ENCODE measurements around the gene NBAS. TPM values are rescaled to one million over a fixed set of nuclear protein-coding genes. Genes with fewer than 3 reads are reported as not detected.
A peak's percentile ranks its signal among the peaks of the same experiment; 100 is the strongest.

NBAS gene
- total and polyA plus RNA-seq, 2 of the 13 experiments (the other 11 are each of a cell fraction or from before 2014, with no cell fraction given), result 33.6 to 58.7 TPM

GRCh38 chr2:15595936-15596335, 34.8 kb upstream of the NBAS start:
- CTCF ChIA-PET (ENCODE audit: low intra/inter-chr PET ratio, low total read pairs), result no interaction called here
- Histone ChIP-seq H3K27me3 (ENCODE audit: control insufficient read depth in 1 of 2, insufficient read depth in 2 of 2, low read length in 2 of 2) (no peaks in the 10 kb centered on the region; a peak in 1 of 5 replicates), H3K36me3 (replicated peaks in 1 of 2; ENCODE audit: control insufficient read depth in 1 of 2, insufficient read depth in 2 of 2, low read length in 2 of 2) (peaks cover 18 to 50% of the 10 kb centered on the region in 2 experiments), H3K9me3 (ENCODE audit: low read length) (no peaks in the 10 kb centered on the region), H3K79me2 (ENCODE audit: insufficient read depth, low read length) (peaks cover 46% of the 10 kb centered on the region), H3K4me3 (replicated peaks in 1 of 3; ENCODE audit: insufficient read depth in 1 of 3, low read depth in 2 of 3, low read length in 3 of 3) (no peak overlapping the region), H2AFZ (ENCODE audit: low read length) (no peak overlapping the region), H3K4me2 (ENCODE audit: low read depth, low read length) (no peak overlapping the region), H3K4me1 (ENCODE audit: insufficient read depth, low read length) (peaks cover 27% of the 10 kb centered on the region), H4K20me1 (ENCODE audit: insufficient read depth, low read length) (peaks cover 9% of the 10 kb centered on the region), H3K9ac (ENCODE audit: insufficient read depth, low read depth, low read length) (no peak overlapping the region), H3K27ac (ENCODE audit: extremely low read length, insufficient read depth, low read length) (no peak overlapping the region)
- BruUV-seq (replicated peaks), result no TSS peak
- POLR2A ChIA-PET, result no interaction called here
- ATAC-seq, result no peak
- no peak for FAIRE-seq
- TF ChIP-seq, protein P1, sequence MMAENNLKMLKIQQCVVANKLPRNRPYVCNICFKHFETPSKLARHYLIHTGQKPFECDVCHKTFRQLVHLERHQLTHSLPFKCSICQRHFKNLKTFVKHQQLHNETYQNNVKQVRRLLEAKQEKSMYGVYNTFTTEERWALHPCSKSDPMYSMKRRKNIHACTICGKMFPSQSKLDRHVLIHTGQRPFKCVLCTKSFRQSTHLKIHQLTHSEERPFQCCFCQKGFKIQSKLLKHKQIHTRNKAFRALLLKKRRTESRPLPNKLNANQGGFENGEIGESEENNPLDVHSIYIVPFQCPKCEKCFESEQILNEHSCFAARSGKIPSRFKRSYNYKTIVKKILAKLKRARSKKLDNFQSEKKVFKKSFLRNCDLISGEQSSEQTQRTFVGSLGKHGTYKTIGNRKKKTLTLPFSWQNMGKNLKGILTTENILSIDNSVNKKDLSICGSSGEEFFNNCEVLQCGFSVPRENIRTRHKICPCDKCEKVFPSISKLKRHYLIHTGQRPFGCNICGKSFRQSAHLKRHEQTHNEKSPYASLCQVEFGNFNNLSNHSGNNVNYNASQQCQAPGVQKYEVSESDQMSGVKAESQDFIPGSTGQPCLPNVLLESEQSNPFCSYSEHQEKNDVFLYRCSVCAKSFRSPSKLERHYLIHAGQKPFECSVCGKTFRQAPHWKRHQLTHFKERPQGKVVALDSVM (CRISPR knock-in tag; IDR thresholded peaks at IDR 0.05), result peak; percentile 76
- TF ChIP-seq SETDB1 (CRISPR knock-in tag; IDR thresholded peaks at IDR 0.05; ENCODE audit: borderline replicate concordance) (no peak), ZNF121 (CRISPR knock-in tag; IDR thresholded peaks at IDR 0.05) (peak; percentile 84)
- intact Hi-C loops (cut with micrococcal nuclease; ENCODE audit: unreplicated experiment), result no loop called here
- 96% methylated on average over 4 of the region's 4 CpGs for WGBS (ENCODE audit: low lambda C conversion rate)
- in situ Hi-C loops (cut with HindIII; ENCODE audit: extremely low pct_ligation_motif_present, low pct_unique_long_range_greater_than_20kb), result loop anchor here (25.0 kb wide), 3 partner anchors 584 to 959 kb away; partner anchors contain the start of gene LRATD1
- no peak for DNase-seq (ENCODE audit: low spot score)

- no TSS peak for BruUV-seq (replicated peaks)
- Histone ChIP-seq H3K27me3 (ENCODE audit: control insufficient read depth in 1 of 2, insufficient read depth in 2 of 2, low read length in 2 of 2) (no peaks in the 10 kb centered on the region; a peak in 1 of 5 replicates), H3K79me2 (ENCODE audit: insufficient read depth, low read length) (peaks cover 46% of the 10 kb centered on the region), H3K4me1 (ENCODE audit: insufficient read depth, low read length) (peaks cover 32% of the 10 kb centered on the region), H3K36me3 (replicated peaks in 1 of 2; ENCODE audit: control insufficient read depth in 1 of 2, insufficient read depth in 2 of 2, low read length in 2 of 2) (peaks cover 17 to 46% of the 10 kb centered on the region in 2 experiments), H3K27ac (ENCODE audit: extremely low read length, insufficient read depth, low read length) (no peak overlapping the region), H4K20me1 (ENCODE audit: insufficient read depth, low read length) (peaks cover 9% of the 10 kb centered on the region), H3K9me3 (ENCODE audit: low read length) (no peaks in the 10 kb centered on the region), H3K9ac (ENCODE audit: insufficient read depth, low read depth, low read length) (no peak overlapping the region), H3K4me3 (replicated peaks in 1 of 3; ENCODE audit: insufficient read depth in 1 of 3, low read depth in 2 of 3, low read length in 3 of 3) (no peak overlapping the region), H2AFZ (ENCODE audit: low read length) (no peak overlapping the region), H3K4me2 (ENCODE audit: low read depth, low read length) (no peak overlapping the region)
- intact Hi-C loops (cut with micrococcal nuclease; ENCODE audit: unreplicated experiment) (no loop called here), in situ Hi-C loops (cut with HindIII; ENCODE audit: extremely low pct_ligation_motif_present, low pct_unique_long_range_greater_than_20kb) (loop anchor here (25.0 kb wide), 3 partner anchors 583 to 958 kb away; partner anchors contain the start of gene LRATD1)
- DNase-seq (ENCODE audit: low spot score) (no peak), FAIRE-seq (no peak), ATAC-seq (no peak)
- POLR2A ChIA-PET, result no interaction called here
- CTCF ChIA-PET (ENCODE audit: low intra/inter-chr PET ratio, low total read pairs), result no interaction called here
- 98% methylated on average over 6 of the region's 6 CpGs for WGBS (ENCODE audit: low lambda C conversion rate)
- TF ChIP-seq CSRNP1 (CRISPR knock-in tag; IDR thresholded peaks at IDR 0.05) (no peak), ZKSCAN5 (CRISPR knock-in tag; IDR thresholded peaks at IDR 0.05) (no peak), ZFP82 (CRISPR knock-in tag; IDR thresholded peaks at IDR 0.05; ENCODE audit: borderline replicate concordance) (no peak), ZNF33B (CRISPR knock-in tag; IDR thresholded peaks at IDR 0.05) (no peak), ZBTB7A (CRISPR knock-in tag; IDR thresholded peaks at IDR 0.05) (no peak), ZNF576 (CRISPR knock-in tag; IDR thresholded peaks at IDR 0.05) (no peak), THAP11 (CRISPR knock-in tag; IDR thresholded peaks at IDR 0.05) (no peak), ZNF782 (CRISPR knock-in tag; IDR thresholded peaks at IDR 0.05; ENCODE audit: borderline replicate concordance) (no peak), ZNF549 (CRISPR knock-in tag; IDR thresholded peaks at IDR 0.05) (no peak), HNRNPK (IDR thresholded peaks at IDR 0.05; ENCODE audit: low read depth, low read length, poor library complexity, severe bottlenecking) (no peak)
- TF ChIP-seq, protein P2, sequence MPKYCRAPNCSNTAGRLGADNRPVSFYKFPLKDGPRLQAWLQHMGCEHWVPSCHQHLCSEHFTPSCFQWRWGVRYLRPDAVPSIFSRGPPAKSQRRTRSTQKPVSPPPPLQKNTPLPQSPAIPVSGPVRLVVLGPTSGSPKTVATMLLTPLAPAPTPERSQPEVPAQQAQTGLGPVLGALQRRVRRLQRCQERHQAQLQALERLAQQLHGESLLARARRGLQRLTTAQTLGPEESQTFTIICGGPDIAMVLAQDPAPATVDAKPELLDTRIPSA (CRISPR knock-in tag; IDR thresholded peaks at IDR 0.05; ENCODE audit: borderline replicate concordance), result no peak
Measured at GRCh38 chr2:15595342-15595905, 34.3 kb upstream of the NBAS start.

All from HepG2 (cell line).